H1 (cell line): Measurements from ENCODE around the gene RAB7B. TPM values are rescaled to one million over a fixed set of nuclear protein-coding genes. Genes with fewer than 3 reads are reported as not detected.

Source experiments
- CTCF ChIA-PET: fragments of 300-600 bp; sonication (Branson Sonifier 250); formaldehyde crosslinking; loops from one replicate; lab custom pipeline; 2021; ENCODE audit not compliant: partially characterized antibody; lab: Charles Lee
- POLR2A ChIA-PET: fragments of 300-600 bp; sonication (Branson Sonifier 250); formaldehyde crosslinking; loops from one replicate; lab custom pipeline; 2021; ENCODE audit warnings: inconsistent platforms; ENCODE audit not compliant: partially characterized antibody; lab: Charles Lee
- DNase-seq, 2 experiments: peaks; one replicate each; pipeline versions ENCODE4 v3.0.0 to v3.0.0-alpha.2; 2010 to 2022; ENCODE audit warnings: low spot score in 2 of 2, low read depth in 1 of 2, mixed read lengths in 1 of 2
- FAIRE-seq: peaks from 2 replicates; lab custom pipeline; 2011; peaks lifted over from hg19 to GRCh38; lab: Jason Lieb, UNC
- H2AFZ ChIP-seq: 2 replicates; pipeline ENCODE4 v1.8.1; 2012; ENCODE audit warnings: low read length, inconsistent platforms
- H2AK5ac ChIP-seq: 2 replicates; pipeline ENCODE4 v1.6.1; 2013; ENCODE audit warnings: low read depth, low read length
- H2BK120ac ChIP-seq: replicated peaks from 2 replicates; pipeline ENCODE3; 2013; ENCODE audit warnings: low read depth, low read length, inconsistent platforms
- H2BK12ac ChIP-seq: 2 replicates; pipeline ENCODE4 v1.6.1; 2013; ENCODE audit warnings: low read depth, low read length
- H2BK15ac ChIP-seq: 2 replicates; pipeline ENCODE4 v1.6.1; 2013; ENCODE audit warnings: low read length
- H2BK20ac ChIP-seq: 2 replicates; pipeline ENCODE4 v1.6.1; 2013; ENCODE audit warnings: low read length
- H2BK5ac ChIP-seq: 2 replicates; pipeline ENCODE4 v1.6.1; 2013; ENCODE audit warnings: low read depth, low read length
- H3K14ac ChIP-seq: 2 replicates; pipeline ENCODE4 v1.6.1; 2013; ENCODE audit warnings: inconsistent platforms; ENCODE audit not compliant: insufficient read length
- H3K18ac ChIP-seq: 2 replicates; pipeline ENCODE4 v1.6.1; 2013; ENCODE audit warnings: low read length; ENCODE audit errors: extremely low read depth
- H3K23ac ChIP-seq: 2 replicates; pipeline ENCODE4 v1.6.1; 2013; ENCODE audit warnings: inconsistent platforms; ENCODE audit not compliant: insufficient read length
- H3K23me2 ChIP-seq: 2 replicates; pipeline ENCODE4 v1.6.1; 2013; ENCODE audit warnings: low read depth, low read length
- H3K27ac ChIP-seq: 2 replicates; pipeline ENCODE4 v1.6.1; 2011; ENCODE audit warnings: low read depth, low read length, inconsistent platforms
- H3K27me3 ChIP-seq, 4 experiments: replicated peaks in 1 of 4; 1 replicate in 1 of 4; 2 replicates in 3 of 4; pipeline versions ENCODE4 v1.6.1 to v1.8.1; 2011 to 2013; ENCODE audit warnings: low read length in 3 of 4, mild to moderate bottlenecking in 3 of 4, inconsistent platforms in 2 of 4, mixed read lengths in 2 of 4, moderate library complexity in 1 of 4; ENCODE audit not compliant: control insufficient read depth in 3 of 4, insufficient read depth in 3 of 4; ENCODE audit errors: extremely low read depth in 1 of 4
- H3K36me3 ChIP-seq, 4 experiments: 2 replicates each; pipeline versions ENCODE4 v1.6.1 to v1.8.1; 2011 to 2013; ENCODE audit warnings: mild to moderate bottlenecking in 4 of 4, low read length in 3 of 4, moderate library complexity in 2 of 4, control low read depth in 1 of 4, inconsistent platforms in 1 of 4; ENCODE audit not compliant: insufficient read depth in 4 of 4, control insufficient read depth in 2 of 4
- H3K4ac ChIP-seq: replicated peaks from 2 replicates; pipeline ENCODE3; 2013; ENCODE audit warnings: low read length, low read depth, mixed read lengths, inconsistent platforms; ENCODE audit not compliant: insufficient read length
- H3K4me1 ChIP-seq, 4 experiments: replicated peaks in 1 of 4; 1 replicate in 1 of 4; 2 replicates in 3 of 4; pipeline versions ENCODE4 v1.6.1 to v1.8.1; 2011 to 2013; ENCODE audit warnings: low read length in 3 of 4, inconsistent platforms in 2 of 4, mixed read lengths in 1 of 4; ENCODE audit not compliant: insufficient read depth in 4 of 4, control insufficient read depth in 3 of 4
- H3K4me2 ChIP-seq, 2 experiments: 2 replicates each; pipeline versions ENCODE4 v1.6.1 to v1.8.1; 2011 to 2013; ENCODE audit warnings: low read depth in 2 of 2, low read length in 2 of 2, control low read depth in 1 of 2, inconsistent platforms in 1 of 2, mild to moderate bottlenecking in 1 of 2; ENCODE audit not compliant: insufficient read depth in 1 of 2
- H3K4me3 ChIP-seq, 4 experiments: fragments of 200-600, 300-600 bp in 1 of 4; sonication (generic), shearing (Covaris generic), sonication (Bioruptor Twin) in 1 of 4; 2 replicates each; pipeline versions ENCODE4 v1.5.1 to v1.8.1; 2011 to 2016; ENCODE audit warnings: low read length in 4 of 4, low read depth in 3 of 4, control low read depth in 2 of 4, inconsistent platforms in 2 of 4, mild to moderate bottlenecking in 2 of 4, mixed read lengths in 1 of 4, moderate library complexity in 1 of 4; ENCODE audit not compliant: insufficient read depth in 2 of 4; ENCODE audit errors: extremely low read depth in 1 of 4
- H3K56ac ChIP-seq: replicated peaks from 2 replicates; pipeline ENCODE3; 2013; ENCODE audit warnings: low read depth, mild to moderate bottlenecking, mixed read lengths, low read length, inconsistent platforms; ENCODE audit not compliant: insufficient read length
- H3K79me1 ChIP-seq: 2 replicates; pipeline ENCODE4 v1.6.1; 2013; ENCODE audit warnings: low read depth, low read length, control low read depth
- H3K79me2 ChIP-seq, 2 experiments: 2 replicates each; pipeline versions ENCODE4 v1.6.1 to v1.8.1; 2012 to 2013; ENCODE audit warnings: low read length in 2 of 2, mild to moderate bottlenecking in 2 of 2, inconsistent platforms in 1 of 2; ENCODE audit not compliant: insufficient read depth in 2 of 2, control insufficient read depth in 1 of 2
- H3K9ac ChIP-seq, 4 experiments: replicated peaks in 1 of 4; 1 replicate in 1 of 4; 2 replicates in 3 of 4; pipeline versions ENCODE4 v1.6.1 to v1.8.1; 2011 to 2013; ENCODE audit warnings: low read depth in 3 of 4, low read length in 3 of 4, control low read depth in 2 of 4, mild to moderate bottlenecking in 2 of 4, moderate library complexity in 2 of 4, inconsistent platforms in 1 of 4; ENCODE audit errors: extremely low read depth in 1 of 4
- H3K9me3 ChIP-seq, 2 experiments: 2 replicates each; pipeline versions ENCODE4 v1.6.1 to v1.8.1; 2012 to 2013; ENCODE audit warnings: mild to moderate bottlenecking in 2 of 2, moderate library complexity in 2 of 2, control low read depth in 1 of 2, inconsistent platforms in 1 of 2, low read depth in 1 of 2, low read length in 1 of 2, mixed read lengths in 1 of 2; ENCODE audit not compliant: insufficient read depth in 2 of 2
- H4K20me1 ChIP-seq, 2 experiments: replicated peaks in 1 of 2; 2 replicates each; pipeline versions ENCODE3 to v1.8.1; 2011 to 2013; ENCODE audit warnings: inconsistent platforms in 2 of 2, low read length in 2 of 2, mild to moderate bottlenecking in 1 of 2; ENCODE audit not compliant: insufficient read depth in 2 of 2, control insufficient read depth in 1 of 2
- H4K5ac ChIP-seq: 2 replicates; pipeline ENCODE4 v1.6.1; 2013; ENCODE audit warnings: low read length, low read depth, mixed read lengths, inconsistent platforms; ENCODE audit not compliant: insufficient read length
- H4K8ac ChIP-seq: 2 replicates; pipeline ENCODE4 v1.8.0; 2013; ENCODE audit warnings: mild to moderate bottlenecking, moderate library complexity, low read length, inconsistent platforms; ENCODE audit not compliant: insufficient read depth; ENCODE audit errors: extremely low read depth
- H4K91ac ChIP-seq: replicated peaks from 2 replicates; pipeline ENCODE3; 2013; ENCODE audit warnings: low read length, mixed read lengths, inconsistent platforms; ENCODE audit not compliant: insufficient read length
- CEBPB ChIP-seq: IDR thresholded peaks from 2 replicates; pipeline ENCODE4 v1.6.1; 2012; ENCODE audit warnings: low read depth, low read length
- JUN ChIP-seq: IDR thresholded peaks from 2 replicates; pipeline ENCODE4 v1.6.1; 2011; ENCODE audit warnings: low read depth, mild to moderate bottlenecking, improper control_type of control experiment, low read length
- MAFK ChIP-seq: IDR thresholded peaks from 2 replicates; pipeline ENCODE4 v1.6.1; 2012; ENCODE audit warnings: low read depth, mild to moderate bottlenecking, improper control_type of control experiment, low read length
- SP4 ChIP-seq: IDR thresholded peaks from 2 replicates; pipeline ENCODE4 v1.6.1; 2012; ENCODE audit warnings: low read length, inconsistent platforms
- WGBS, 2 experiments: shearing (Covaris generic) in 1 of 2; methylation state at CpG; one replicate each; pipeline versions ENCODE4 v1.1.6 to v1.1.7; 2013 to 2015; ENCODE audit warnings: low lambda C conversion rate in 2 of 2, mixed read lengths in 2 of 2, inconsistent platforms in 1 of 2, low coverage in 1 of 2, missing lambda C conversion rate in 1 of 2; ENCODE audit not compliant: insufficient replicate concordance in 2 of 2, insufficient coverage in 1 of 2, insufficient read length in 1 of 2; ENCODE audit errors: extremely low coverage in 1 of 2, missing lambda C conversion rate in 1 of 2; 5-methylcytosine and 5-hydroxymethylcytosine counted together
- polyA plus RNA-seq, 7 experiments: library from polyadenylated mRNA; depleted of rRNA in 3 of 7; stranded (reverse) in 5 of 7; unstranded in 2 of 7; fragments of >200 nt in 5 of 7; fragments of 200-250 nt in 2 of 7; gene quantifications; 1 replicate in 5 of 7; 2 replicates in 1 of 7; 4 replicates in 1 of 7; pipeline versions ENCODE4 v1.2.1 to v1.2.3, GENCODE V29; 2011 to 2013; ENCODE audit warnings: missing spikeins in 2 of 7, mixed read lengths in 2 of 7
- total RNA-seq: library from RNA; stranded (reverse); fragmentation: NEBNext Ultra II Directional; extraction: Animal tissue kit (Norgen Biotek cat#: 25700); gene quantifications from 2 replicates; pipeline ENCODE4 v1.2.1, GENCODE V29; 2021

Gene RAB7B
- total and polyA plus RNA-seq, 2 of the 8 experiments (the other 6 are each of a cell fraction or from before 2014, with no cell fraction given) = 0.05 TPM; not detected in 1

DNA sequence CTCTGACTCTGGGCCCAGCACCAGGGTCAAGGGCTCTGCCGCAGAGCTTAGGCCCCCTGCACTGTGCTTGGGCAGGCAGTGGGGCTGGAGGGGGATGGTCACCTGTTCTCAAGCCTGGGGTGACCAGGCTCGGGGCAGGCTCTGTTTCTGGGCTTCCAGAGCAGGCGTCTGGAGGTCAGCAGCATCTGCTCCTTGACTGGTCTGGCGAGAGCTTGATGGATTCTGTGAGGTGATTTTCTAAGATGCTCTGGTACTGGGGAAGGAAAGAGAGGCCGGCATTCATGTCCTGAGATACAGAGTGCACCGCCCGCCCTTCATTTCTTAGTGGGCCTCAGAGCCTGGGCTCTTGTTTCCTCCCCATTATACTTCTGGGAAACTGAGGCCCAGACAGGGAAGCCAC, 24.5 kb downstream of the RAB7B start:
- Histone ChIP-seq H3K56ac (no peak overlapping the region), H3K79me2 (no peaks in the 10 kb centered on the region), H3K27me3 (no peaks in the 10 kb centered on the region), H3K18ac (no peak overlapping the region), H3K9me3 (peaks cover 0 to 3% of the 10 kb centered on the region in 2 experiments; a peak in 1 of 4 replicates), H3K4me2 (no peak overlapping the region), H3K27ac (no peak overlapping the region), H4K5ac (no peak overlapping the region), H4K91ac (no peak overlapping the region), H2AFZ (no peak overlapping the region), H3K36me3 (no peaks in the 10 kb centered on the region; a peak in 1 of 8 replicates), H2AK5ac (no peak overlapping the region), H3K9ac (no peak overlapping the region), H3K4ac (no peak overlapping the region), H3K4me3 (no peak overlapping the region), H3K79me1 (peaks cover 5% of the 10 kb centered on the region), H3K4me1 (no peaks in the 10 kb centered on the region; a peak in 1 of 7 replicates), H2BK20ac (no peak overlapping the region), H2BK12ac (no peak overlapping the region), H2BK120ac (no peak overlapping the region), H3K23ac (no peak overlapping the region), H4K8ac (peak overlapping the region; percentile 39), H2BK5ac (no peak overlapping the region), H2BK15ac (no peak overlapping the region), H3K23me2 (peaks cover 15% of the 10 kb centered on the region), H4K20me1 (peaks cover 0 to 16% of the 10 kb centered on the region in 2 experiments), H3K14ac (no peak overlapping the region)
- FAIRE-seq = no peak
- DNase-seq = no peak
- ChIA-PET POLR2A (no interaction called here), CTCF (interaction anchor here (0.7 to 13.6 kb wide), 24 partner anchors 8 to 390 kb away, joined by 3 to 394 read pairs (median 20); partner anchors contain the start of genes RAB29 and SLC26A9)
- 86% methylated on average over 7 of the region's 7 CpGs; no CpG with 5 or more reads in 1 of the 2 experiments for WGBS, 2 experiments
- no peak for TF ChIP-seq CEBPB
- no peak for TF ChIP-seq SP4
- TF ChIP-seq JUN = no peak
- TF ChIP-seq MAFK = no peak
